Heart right ventricle (tissue), 16 donors: Measurements from ENCODE around the gene TMEM220. TPM values are rescaled to one million over a fixed set of nuclear protein-coding genes. Genes with fewer than 3 reads are reported as not detected.

Experiments used
- ATAC-seq, 8 donors: fragments of 200-7000 bp; cut with Tn5 transposase; one replicate each; pipeline ENCODE4 v1.9.1; 2020; ENCODE audit warnings: mild to moderate bottlenecking in 8 of 8, moderate library complexity in 8 of 8, moderate number of reproducible peaks in 1 of 8
- DNase-seq, 2 donors: peaks; one replicate each; pipeline ENCODE4 v3.0.0-alpha.2; 2020
- H3K27ac ChIP-seq, 10 donors: fragments of 200-600 bp; sonication (generic) in 2 of 10; one replicate each; pipeline versions ENCODE4 v1.5.0 to v1.8.0; 2020 to 2022; ENCODE audit warnings: mild to moderate bottlenecking in 3 of 10
- H3K27me3 ChIP-seq, 7 donors: fragments of 200-600 bp; one replicate each; pipeline ENCODE4 v1.8.0; 2021 to 2022; ENCODE audit warnings: mild to moderate bottlenecking in 2 of 7
- H3K36me3 ChIP-seq, 9 donors: fragments of 200-600 bp; sonication (generic) in 1 of 9; one replicate each; pipeline versions ENCODE4 v1.5.0 to v1.8.0; 2020 to 2022; ENCODE audit warnings: mild to moderate bottlenecking in 2 of 9
- H3K4me1 ChIP-seq, 9 donors: fragments of 200-600 bp; sonication (generic) in 1 of 9; one replicate each; pipeline versions ENCODE4 v1.5.0 to v1.8.0; 2020 to 2022; ENCODE audit warnings: mild to moderate bottlenecking in 4 of 9
- H3K4me3 ChIP-seq, 10 donors: fragments of 200-600 bp; sonication (generic) in 2 of 10; one replicate each; pipeline versions ENCODE4 v1.5.0 to v1.8.0; 2020 to 2022; ENCODE audit warnings: mild to moderate bottlenecking in 7 of 10, moderate library complexity in 2 of 10
- H3K9me3 ChIP-seq, 11 donors: fragments of 200-600 bp in 10 of 11; sonication (generic) in 2 of 11; one replicate each; pipeline versions ENCODE4 v1.5.0 to v1.8.0; 2013 to 2022; ENCODE audit warnings: mild to moderate bottlenecking in 2 of 11, control low read depth in 1 of 11, moderate library complexity in 1 of 11
- CTCF ChIP-seq, 9 donors: fragments of 200-600 bp; sonication (generic) in 2 of 9; IDR thresholded peaks; one replicate each; pipeline versions ENCODE4 v1.5.0 to v1.8.0; 2021 to 2022; ENCODE audit warnings: antibody characterized with exemption in 9 of 9, mild to moderate bottlenecking in 5 of 9, moderate library complexity in 1 of 9
- WGBS, 2 donors: extraction: QIAGEN DNeasy Blood & Tissue Kit; methylation state at CpG; one replicate each; pipeline ENCODE4 v1.1.7; 2013; ENCODE audit warnings: inconsistent platforms in 1 of 2; 5-methylcytosine and 5-hydroxymethylcytosine counted together
- intact Hi-C, 10 donors: fragments of 100-400 bp; cut with DNase I; formaldehyde crosslinking; loops; one replicate each; pipeline versions ENCODE4 v1.11.1 to v1.14.2; 2022
- polyA plus RNA-seq, 2 donors: library from polyadenylated mRNA; stranded (reverse); fragments of 200-250 nt; gene quantifications; one replicate each; pipeline ENCODE4 v1.2.3, GENCODE V29; 2013
- total RNA-seq, 10 donors: library from RNA; stranded (reverse); fragmentation: NEBNext Ultra II Directional in 3 of 10; extraction: Animal tissue kit (Norgen Biotek cat#: 25700) in 3 of 10; gene quantifications; one replicate each; pipeline versions ENCODE4 v1.2.1 to v1.2.4, GENCODE V29; 2021 to 2023
- donor health status: Arrhythmogenic right ventricular cardiomyopathy.
- donor health status: ischemic (EF 13 %, LVEDD 7.1; RV severe dilation, severe dysfunction).
- donor health status: healthy with polysubstance abuse.
- donor health status: DM: no; HTN: yes; CAD: no.
- donor health status: DM: no; HTN: no; CAD: no.
- donor health status: ischemic (EF 25% LVEDD 6.9; RV normal size, moderate dysfunction).
- donor health status: ischemic (EF 25% LVEDD 5.7; RV mildly dilated, moderate dysfunction).
- donor health status: healthy.
- donor health status: DM: yes; HTN: yes; CAD: no.
- donor health status: Ischemic cardiomyopathy.
- donor health status: ischemic (EF 35%, LVEDD 5.7; RV mildly dilated, moderate dysfunction).
- donor health status: nonischemic (EF 11% LVEDD 7.7; RV severe dilation, severe dysfunction).
- donor health status: DM: yes; HTN: yes; CAD: no.
- donor health status: PGD.
- donor health status: ischemic (EF 29% LVEDD 5.4; RV normal size, mild dysfunction).
- donor health status: nonischemic (EF 23%, LVEDD 6.1; RV moderate dilation, normal function).

The TMEM220 gene
- total and polyA plus RNA-seq, 12 donors = 3.8 to 13.6 (median 7.6) TPM

GRCh38 chr17:10777131-10777807 is 47.4 kb upstream of the TMEM220 start:
- TF ChIP-seq CTCF (IDR thresholded peaks at IDR 0.05) = no peak
- Histone ChIP-seq H3K36me3 (no peaks in the 10 kb centered on the region), H3K4me3 (no peak overlapping the region), H3K27me3 (no peaks in the 10 kb centered on the region), H3K4me1 (no peaks in the 10 kb centered on the region), H3K27ac (no peak overlapping the region), H3K9me3 (peaks cover 0 to 32% (median 3%) of the 10 kb centered on the region in 11 donors)
- DNase-seq (no peak), ATAC-seq (no peak)
- 89% methylated on average over 11 of the region's 11 CpGs for WGBS, 2 donors
- intact Hi-C loops = no loop called here

GRCh38 chr17:10776381-10776780 is 46.6 kb upstream of the TMEM220 start:
- intact Hi-C loops = no loop called here
- 28 to 33% methylated on average over 2 of the region's 2 CpGs for WGBS, 2 donors
- Histone ChIP-seq H3K27me3 (peaks cover 0 to 4% (median 0%) of the 10 kb centered on the region in 7 donors), H3K27ac (no peak overlapping the region), H3K9me3 (peaks cover 0 to 30% (median 8%) of the 10 kb centered on the region in 11 donors), H3K4me1 (no peaks in the 10 kb centered on the region), H3K4me3 (no peak overlapping the region), H3K36me3 (no peaks in the 10 kb centered on the region)
- DNase-seq (no peak), ATAC-seq (no peak)
- TF ChIP-seq CTCF (IDR thresholded peaks at IDR 0.05) = no peak

GRCh38 chr17:10775740-10776356 is 46.0 kb upstream of the TMEM220 start:
- TF ChIP-seq CTCF (IDR thresholded peaks at IDR 0.05) = no peak
- Histone ChIP-seq H3K9me3 (peaks cover 0 to 30% (median 8%) of the 10 kb centered on the region in 11 donors), H3K4me1 (no peaks in the 10 kb centered on the region), H3K27ac (no peak overlapping the region), H3K27me3 (peaks cover 0 to 4% (median 0%) of the 10 kb centered on the region in 7 donors), H3K36me3 (no peaks in the 10 kb centered on the region), H3K4me3 (no peak overlapping the region)
- intact Hi-C loops = no loop called here
- WGBS, 2 donors = 74% methylated on average over 5 of the region's 5 CpGs
- ATAC-seq = no peak
- DNase-seq = no peak

- DNase-seq = no peak
- H3K27ac ChIP-seq = no peak overlapping the region
- H3K4me3 ChIP-seq = no peak overlapping the region
- ATAC-seq = no peak
- no peak for TF ChIP-seq CTCF (IDR thresholded peaks at IDR 0.05)
- WGBS, 2 donors = 92 to 93% methylated on average over 4 of the region's 4 CpGs
- peaks cover 0 to 26% (median 8%) of the 10 kb centered on the region in 11 donors for H3K9me3 ChIP-seq
- H3K4me1 ChIP-seq = no peaks in the 10 kb centered on the region
- peaks cover 0 to 4% (median 0%) of the 10 kb centered on the region in 7 donors for H3K27me3 ChIP-seq
- intact Hi-C loops = no loop called here
- H3K36me3 ChIP-seq = no peaks in the 10 kb centered on the region
Observed at GRCh38 chr17:10775058-10775457, 45.2 kb upstream of the TMEM220 start.
